H1 (cell line): ENCODE results near the gene TSKU. TPM values are rescaled to one million over a fixed set of nuclear protein-coding genes. Genes with fewer than 3 reads are reported as not detected.

ENCODE experiments used
- CTCF ChIA-PET: fragments of 300-600 bp; sonication (Branson Sonifier 250); formaldehyde crosslinking; loops from one replicate; lab custom pipeline; 2021; ENCODE audit not compliant: partially characterized antibody; lab: Charles Lee
- POLR2A ChIA-PET: fragments of 300-600 bp; sonication (Branson Sonifier 250); formaldehyde crosslinking; loops from one replicate; lab custom pipeline; 2021; ENCODE audit warnings: inconsistent platforms; ENCODE audit not compliant: partially characterized antibody; lab: Charles Lee
- DNase-seq, 2 experiments: peaks; one replicate each; pipeline versions ENCODE4 v3.0.0 to v3.0.0-alpha.2; 2010 to 2022; ENCODE audit warnings: low spot score in 2 of 2, low read depth in 1 of 2, mixed read lengths in 1 of 2
- FAIRE-seq: peaks from 2 replicates; lab custom pipeline; 2011; peaks lifted over from hg19 to GRCh38; lab: Jason Lieb, UNC
- H2AFZ ChIP-seq: 2 replicates; pipeline ENCODE4 v1.8.1; 2012; ENCODE audit warnings: low read length, inconsistent platforms
- H2AK5ac ChIP-seq: 2 replicates; pipeline ENCODE4 v1.6.1; 2013; ENCODE audit warnings: low read depth, low read length
- H2BK120ac ChIP-seq: replicated peaks from 2 replicates; pipeline ENCODE3; 2013; ENCODE audit warnings: low read depth, low read length, inconsistent platforms
- H2BK12ac ChIP-seq: 2 replicates; pipeline ENCODE4 v1.6.1; 2013; ENCODE audit warnings: low read depth, low read length
- H2BK15ac ChIP-seq: 2 replicates; pipeline ENCODE4 v1.6.1; 2013; ENCODE audit warnings: low read length
- H2BK20ac ChIP-seq: 2 replicates; pipeline ENCODE4 v1.6.1; 2013; ENCODE audit warnings: low read length
- H2BK5ac ChIP-seq: 2 replicates; pipeline ENCODE4 v1.6.1; 2013; ENCODE audit warnings: low read depth, low read length
- H3K14ac ChIP-seq: 2 replicates; pipeline ENCODE4 v1.6.1; 2013; ENCODE audit warnings: inconsistent platforms; ENCODE audit not compliant: insufficient read length
- H3K18ac ChIP-seq: 2 replicates; pipeline ENCODE4 v1.6.1; 2013; ENCODE audit warnings: low read length; ENCODE audit errors: extremely low read depth
- H3K23ac ChIP-seq: 2 replicates; pipeline ENCODE4 v1.6.1; 2013; ENCODE audit warnings: inconsistent platforms; ENCODE audit not compliant: insufficient read length
- H3K23me2 ChIP-seq: 2 replicates; pipeline ENCODE4 v1.6.1; 2013; ENCODE audit warnings: low read depth, low read length
- H3K27ac ChIP-seq: 2 replicates; pipeline ENCODE4 v1.6.1; 2011; ENCODE audit warnings: low read depth, low read length, inconsistent platforms
- H3K27me3 ChIP-seq, 4 experiments: replicated peaks in 1 of 4; 1 replicate in 1 of 4; 2 replicates in 3 of 4; pipeline versions ENCODE4 v1.6.1 to v1.8.1; 2011 to 2013; ENCODE audit warnings: low read length in 3 of 4, mild to moderate bottlenecking in 3 of 4, inconsistent platforms in 2 of 4, mixed read lengths in 2 of 4, moderate library complexity in 1 of 4; ENCODE audit not compliant: control insufficient read depth in 3 of 4, insufficient read depth in 3 of 4; ENCODE audit errors: extremely low read depth in 1 of 4
- H3K36me3 ChIP-seq, 4 experiments: 2 replicates each; pipeline versions ENCODE4 v1.6.1 to v1.8.1; 2011 to 2013; ENCODE audit warnings: mild to moderate bottlenecking in 4 of 4, low read length in 3 of 4, moderate library complexity in 2 of 4, control low read depth in 1 of 4, inconsistent platforms in 1 of 4; ENCODE audit not compliant: insufficient read depth in 4 of 4, control insufficient read depth in 2 of 4
- H3K4ac ChIP-seq: replicated peaks from 2 replicates; pipeline ENCODE3; 2013; ENCODE audit warnings: low read length, low read depth, mixed read lengths, inconsistent platforms; ENCODE audit not compliant: insufficient read length
- H3K4me1 ChIP-seq, 4 experiments: replicated peaks in 1 of 4; 1 replicate in 1 of 4; 2 replicates in 3 of 4; pipeline versions ENCODE4 v1.6.1 to v1.8.1; 2011 to 2013; ENCODE audit warnings: low read length in 3 of 4, inconsistent platforms in 2 of 4, mixed read lengths in 1 of 4; ENCODE audit not compliant: insufficient read depth in 4 of 4, control insufficient read depth in 3 of 4
- H3K4me2 ChIP-seq, 2 experiments: 2 replicates each; pipeline versions ENCODE4 v1.6.1 to v1.8.1; 2011 to 2013; ENCODE audit warnings: low read depth in 2 of 2, low read length in 2 of 2, control low read depth in 1 of 2, inconsistent platforms in 1 of 2, mild to moderate bottlenecking in 1 of 2; ENCODE audit not compliant: insufficient read depth in 1 of 2
- H3K4me3 ChIP-seq, 4 experiments: fragments of 200-600, 300-600 bp in 1 of 4; sonication (generic), shearing (Covaris generic), sonication (Bioruptor Twin) in 1 of 4; 2 replicates each; pipeline versions ENCODE4 v1.5.1 to v1.8.1; 2011 to 2016; ENCODE audit warnings: low read length in 4 of 4, low read depth in 3 of 4, control low read depth in 2 of 4, inconsistent platforms in 2 of 4, mild to moderate bottlenecking in 2 of 4, mixed read lengths in 1 of 4, moderate library complexity in 1 of 4; ENCODE audit not compliant: insufficient read depth in 2 of 4; ENCODE audit errors: extremely low read depth in 1 of 4
- H3K56ac ChIP-seq: replicated peaks from 2 replicates; pipeline ENCODE3; 2013; ENCODE audit warnings: low read depth, mild to moderate bottlenecking, mixed read lengths, low read length, inconsistent platforms; ENCODE audit not compliant: insufficient read length
- H3K79me1 ChIP-seq: 2 replicates; pipeline ENCODE4 v1.6.1; 2013; ENCODE audit warnings: low read depth, low read length, control low read depth
- H3K79me2 ChIP-seq, 2 experiments: 2 replicates each; pipeline versions ENCODE4 v1.6.1 to v1.8.1; 2012 to 2013; ENCODE audit warnings: low read length in 2 of 2, mild to moderate bottlenecking in 2 of 2, inconsistent platforms in 1 of 2; ENCODE audit not compliant: insufficient read depth in 2 of 2, control insufficient read depth in 1 of 2
- H3K9ac ChIP-seq, 4 experiments: replicated peaks in 1 of 4; 1 replicate in 1 of 4; 2 replicates in 3 of 4; pipeline versions ENCODE4 v1.6.1 to v1.8.1; 2011 to 2013; ENCODE audit warnings: low read depth in 3 of 4, low read length in 3 of 4, control low read depth in 2 of 4, mild to moderate bottlenecking in 2 of 4, moderate library complexity in 2 of 4, inconsistent platforms in 1 of 4; ENCODE audit errors: extremely low read depth in 1 of 4
- H3K9me3 ChIP-seq, 2 experiments: 2 replicates each; pipeline versions ENCODE4 v1.6.1 to v1.8.1; 2012 to 2013; ENCODE audit warnings: mild to moderate bottlenecking in 2 of 2, moderate library complexity in 2 of 2, control low read depth in 1 of 2, inconsistent platforms in 1 of 2, low read depth in 1 of 2, low read length in 1 of 2, mixed read lengths in 1 of 2; ENCODE audit not compliant: insufficient read depth in 2 of 2
- H4K20me1 ChIP-seq, 2 experiments: replicated peaks in 1 of 2; 2 replicates each; pipeline versions ENCODE3 to v1.8.1; 2011 to 2013; ENCODE audit warnings: inconsistent platforms in 2 of 2, low read length in 2 of 2, mild to moderate bottlenecking in 1 of 2; ENCODE audit not compliant: insufficient read depth in 2 of 2, control insufficient read depth in 1 of 2
- H4K5ac ChIP-seq: 2 replicates; pipeline ENCODE4 v1.6.1; 2013; ENCODE audit warnings: low read length, low read depth, mixed read lengths, inconsistent platforms; ENCODE audit not compliant: insufficient read length
- H4K8ac ChIP-seq: 2 replicates; pipeline ENCODE4 v1.8.0; 2013; ENCODE audit warnings: mild to moderate bottlenecking, moderate library complexity, low read length, inconsistent platforms; ENCODE audit not compliant: insufficient read depth; ENCODE audit errors: extremely low read depth
- H4K91ac ChIP-seq: replicated peaks from 2 replicates; pipeline ENCODE3; 2013; ENCODE audit warnings: low read length, mixed read lengths, inconsistent platforms; ENCODE audit not compliant: insufficient read length
- CHD2 ChIP-seq: IDR thresholded peaks from 2 replicates; pipeline ENCODE4 v1.6.1; 2012; ENCODE audit warnings: low read length, improper control_type of control experiment
- EGR1 ChIP-seq: IDR thresholded peaks from 2 replicates; pipeline ENCODE4 v1.6.1; 2011; ENCODE audit warnings: low read depth, low read length, borderline replicate concordance
- EP300 ChIP-seq, 2 experiments: IDR thresholded peaks; 1 replicate in 1 of 2; 2 replicates in 1 of 2; pipeline ENCODE4 v1.6.1; 2011 to 2012; ENCODE audit warnings: low read depth in 2 of 2, low read length in 2 of 2, mild to moderate bottlenecking in 2 of 2, borderline replicate concordance in 1 of 2, inconsistent platforms in 1 of 2, moderate library complexity in 1 of 2
- KDM4A ChIP-seq: IDR thresholded peaks from one replicate; pipeline ENCODE4 v1.7.1; 2012; ENCODE audit warnings: low read depth, mild to moderate bottlenecking, moderate library complexity, low read length, inconsistent platforms; ENCODE audit not compliant: severe bottlenecking
- MAFK ChIP-seq: IDR thresholded peaks from 2 replicates; pipeline ENCODE4 v1.6.1; 2012; ENCODE audit warnings: low read depth, mild to moderate bottlenecking, improper control_type of control experiment, low read length
- NRF1 ChIP-seq: IDR thresholded peaks from 2 replicates; pipeline ENCODE4 v1.6.1; 2011; ENCODE audit warnings: mild to moderate bottlenecking, low read depth, low read length, improper control_type of control experiment
- PHF8 ChIP-seq: fragments of 200-600 bp; sonication (generic); conservative IDR thresholded peaks from 2 replicates; pipeline ENCODE4 v1.7.1; 2012; ENCODE audit warnings: low read depth, mild to moderate bottlenecking, inconsistent platforms, low read length, moderate library complexity
- POU5F1 ChIP-seq: IDR thresholded peaks from 2 replicates; pipeline ENCODE4 v1.6.1; 2011; ENCODE audit warnings: low read depth, mild to moderate bottlenecking, low read length, moderate library complexity
- SIX5 ChIP-seq: IDR thresholded peaks from 2 replicates; pipeline ENCODE4 v1.6.1; 2011; ENCODE audit warnings: mild to moderate bottlenecking, low read depth, low read length
- SRF ChIP-seq: IDR thresholded peaks from 2 replicates; pipeline ENCODE4 v1.6.1; 2011; ENCODE audit warnings: mild to moderate bottlenecking, low read depth, low read length, moderate library complexity
- TAF1 ChIP-seq: IDR thresholded peaks from 2 replicates; pipeline ENCODE4 v1.6.1; 2011; ENCODE audit warnings: mild to moderate bottlenecking, low read depth, low read length
- TAF7 ChIP-seq: optimal IDR thresholded peaks from 2 replicates; pipeline ENCODE3; 2011; ENCODE audit warnings: low read depth, mild to moderate bottlenecking, inconsistent platforms, low read length, moderate library complexity, borderline replicate concordance
- WGBS, 2 experiments: shearing (Covaris generic) in 1 of 2; methylation state at CpG; one replicate each; pipeline versions ENCODE4 v1.1.6 to v1.1.7; 2013 to 2015; ENCODE audit warnings: low lambda C conversion rate in 2 of 2, mixed read lengths in 2 of 2, inconsistent platforms in 1 of 2, low coverage in 1 of 2, missing lambda C conversion rate in 1 of 2; ENCODE audit not compliant: insufficient replicate concordance in 2 of 2, insufficient coverage in 1 of 2, insufficient read length in 1 of 2; ENCODE audit errors: extremely low coverage in 1 of 2, missing lambda C conversion rate in 1 of 2; 5-methylcytosine and 5-hydroxymethylcytosine counted together
- polyA plus RNA-seq, 7 experiments: library from polyadenylated mRNA; depleted of rRNA in 3 of 7; stranded (reverse) in 5 of 7; unstranded in 2 of 7; fragments of >200 nt in 5 of 7; fragments of 200-250 nt in 2 of 7; gene quantifications; 1 replicate in 5 of 7; 2 replicates in 1 of 7; 4 replicates in 1 of 7; pipeline versions ENCODE4 v1.2.1 to v1.2.3, GENCODE V29; 2011 to 2013; ENCODE audit warnings: missing spikeins in 2 of 7, mixed read lengths in 2 of 7
- total RNA-seq: library from RNA; stranded (reverse); fragmentation: NEBNext Ultra II Directional; extraction: Animal tissue kit (Norgen Biotek cat#: 25700); gene quantifications from 2 replicates; pipeline ENCODE4 v1.2.1, GENCODE V29; 2021

Gene TSKU
- total and polyA plus RNA-seq, 2 of the 8 experiments (the other 6 are each of a cell fraction or from before 2014, with no cell fraction given), result 22.8 to 28.4 TPM

- H2BK12ac ChIP-seq, result 0 out of 2 replicates have a peak overlapping the region, but pooled peaks have one; percentile 63
- no peak for TF ChIP-seq PHF8
- TF ChIP-seq TAF1, result no peak
- no peak for TF ChIP-seq KDM4A
- no peak for TF ChIP-seq POU5F1
- TF ChIP-seq CHD2, result no peak
- no peak for TF ChIP-seq NRF1
- no peak for TF ChIP-seq MAFK
- TF ChIP-seq EP300 (IDR thresholded peaks at IDR 0.05; ENCODE audit: borderline replicate concordance in 1 of 2, low read depth in 2 of 2, low read length in 2 of 2), result no peak
- no peak for TF ChIP-seq SIX5
- no peak for TF ChIP-seq TAF7
- no peak for TF ChIP-seq SRF
- TF ChIP-seq EGR1, result no peak
These were observed 38.1 kb upstream of the TSKU start for GRCh38 chr11:76745044-76745376.

More at GRCh38 chr11:76745044-76745376, 38.1 kb upstream of the TSKU start:
- ChIA-PET POLR2A (no interaction called here), CTCF (interaction anchor here (0.9 to 1.3 kb wide), 4 partner anchors 12 to 173 kb away, joined by 3 read pairs; no protein-coding TSS in a partner anchor)
- Histone ChIP-seq H3K4me3 (no peak overlapping the region), H3K79me1 (no peaks in the 10 kb centered on the region), H3K4me2 (no peak overlapping the region), H2AFZ (no peak overlapping the region), H3K18ac (no peak overlapping the region), H4K8ac (no peak overlapping the region), H3K56ac (no peak overlapping the region), H2BK120ac (no peak overlapping the region), H2BK15ac (0 out of 2 replicates have a peak overlapping the region, but pooled peaks have one; percentile 72), H3K9me3 (no peaks in the 10 kb centered on the region), H3K27me3 (no peaks in the 10 kb centered on the region), H3K23me2 (no peaks in the 10 kb centered on the region), H2AK5ac (no peak overlapping the region), H3K4ac (no peak overlapping the region), H2BK5ac (no peak overlapping the region), H3K79me2 (no peaks in the 10 kb centered on the region), H3K27ac (no peak overlapping the region), H2BK20ac (no peak overlapping the region), H3K9ac (no peak overlapping the region), H3K36me3 (no peaks in the 10 kb centered on the region), H3K23ac (no peak overlapping the region), H3K4me1 (peaks cover 0 to 6% (median 1%) of the 10 kb centered on the region in 4 experiments; a peak in 3 of 7 replicates), H4K20me1 (no peaks in the 10 kb centered on the region), H4K91ac (no peak overlapping the region), H4K5ac (no peak overlapping the region), H3K14ac (no peak overlapping the region)
- no peak for FAIRE-seq
- no peak for DNase-seq
- 92% methylated on average over 4 of the region's 4 CpGs; no CpG with 5 or more reads in 1 of the 2 experiments for WGBS, 2 experiments
